GM18858 (cell line): Measurements from ENCODE around the gene UPK2.
"Not testable (repeated sequence)": the region's sequence is repeated elsewhere in the genome, so short reads cannot be mapped to it uniquely, and the experiment has no call there.

ENCODE experiments used
- ATAC-seq: cut with Tn5 transposase; IDR thresholded peaks from one replicate; pipeline ENCODE4 v1.9.1; 2021; ENCODE audit not compliant: unreplicated experiment

The UPK2 gene

DNA sequence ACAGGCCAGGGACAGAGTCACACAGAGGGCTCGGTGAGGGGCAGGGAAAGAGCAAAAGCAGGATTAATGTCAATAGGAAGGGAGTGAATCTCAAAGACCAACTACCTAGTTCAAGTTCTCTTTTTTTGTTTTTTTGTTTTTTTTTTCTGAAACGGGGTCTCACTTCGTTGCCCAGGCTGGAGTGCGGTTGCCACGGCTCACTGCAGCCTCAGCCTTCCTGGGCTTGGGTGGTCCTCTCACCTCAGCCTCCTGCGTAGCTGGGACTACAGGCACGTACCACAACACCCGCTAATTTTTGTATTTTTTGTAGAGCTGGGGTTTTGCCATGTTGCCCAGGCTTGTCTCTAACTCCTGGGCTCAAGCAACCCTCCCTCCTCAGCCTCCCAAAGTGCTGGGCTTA is 20.7 kb upstream of the UPK2 start:
- ATAC-seq: no peak

DNA sequence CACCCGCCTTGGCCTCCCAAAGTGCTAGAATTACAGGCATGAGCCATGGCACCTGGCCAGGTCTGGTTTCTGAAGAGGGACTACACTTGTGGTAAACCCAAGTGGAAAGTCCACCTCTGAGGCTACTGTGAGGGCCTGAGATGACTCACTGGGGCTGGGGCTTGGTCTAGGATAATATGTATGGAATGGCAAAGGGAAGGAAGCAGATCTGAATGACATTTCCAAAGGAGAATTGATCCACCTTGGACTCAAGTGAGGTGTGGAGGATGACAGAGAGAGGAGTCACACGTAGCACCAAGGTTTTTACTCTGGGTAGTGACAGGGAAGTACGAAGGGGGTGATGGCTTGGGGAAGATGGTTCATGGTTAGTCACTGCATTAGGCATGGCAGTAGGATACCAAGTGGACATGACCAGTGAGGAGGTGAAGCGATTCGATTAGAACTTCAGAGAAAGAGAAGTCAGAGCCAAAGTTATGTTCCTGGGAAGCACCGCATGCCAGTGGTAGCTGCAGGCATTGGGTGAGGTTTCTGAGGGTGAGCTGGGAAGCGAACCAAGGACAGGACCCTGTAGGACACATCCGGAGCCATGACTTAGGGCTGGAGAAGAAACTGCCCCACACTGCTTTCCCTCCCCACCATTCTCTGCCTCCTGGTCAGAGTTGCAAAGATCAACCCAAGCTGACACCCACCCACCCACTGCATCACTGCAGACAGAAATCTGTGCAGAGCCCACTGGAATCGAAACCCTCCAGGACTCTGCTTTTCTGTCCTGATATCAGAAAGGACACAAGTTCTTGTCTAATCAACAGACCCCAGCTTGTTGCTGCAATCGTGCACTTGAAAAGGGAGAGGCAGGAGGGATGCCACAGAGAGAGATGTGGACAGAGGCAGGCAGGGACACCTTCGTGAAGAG is 17.4 kb upstream of the UPK2 start:
- no peak for ATAC-seq

DNA sequence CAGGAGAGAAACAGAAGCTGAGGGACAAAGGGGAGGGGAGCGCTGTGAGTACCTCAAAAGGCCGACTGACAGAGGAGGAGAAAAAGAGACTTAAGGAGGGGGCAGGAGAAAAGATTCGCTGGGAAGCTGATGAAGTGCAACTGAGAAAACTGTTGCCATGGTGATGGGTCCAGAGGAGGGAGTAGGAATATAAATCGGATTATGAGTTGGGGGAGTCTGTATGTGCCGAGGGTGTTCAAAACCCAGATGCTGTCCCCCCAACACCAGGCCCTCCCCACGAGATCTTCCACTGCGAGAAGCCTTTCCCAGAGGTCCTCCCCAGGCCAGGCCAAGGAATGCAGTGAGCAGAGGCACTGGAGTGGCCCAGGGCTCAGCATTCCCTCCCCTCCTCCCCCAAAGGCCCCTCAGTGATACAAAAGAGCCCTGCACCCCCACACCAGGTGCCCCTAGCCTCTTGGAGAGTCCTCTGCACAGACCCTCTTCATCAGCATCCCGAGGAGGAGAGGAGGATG is 16.6 kb upstream of the UPK2 start:
- no peak for ATAC-seq

DNA sequence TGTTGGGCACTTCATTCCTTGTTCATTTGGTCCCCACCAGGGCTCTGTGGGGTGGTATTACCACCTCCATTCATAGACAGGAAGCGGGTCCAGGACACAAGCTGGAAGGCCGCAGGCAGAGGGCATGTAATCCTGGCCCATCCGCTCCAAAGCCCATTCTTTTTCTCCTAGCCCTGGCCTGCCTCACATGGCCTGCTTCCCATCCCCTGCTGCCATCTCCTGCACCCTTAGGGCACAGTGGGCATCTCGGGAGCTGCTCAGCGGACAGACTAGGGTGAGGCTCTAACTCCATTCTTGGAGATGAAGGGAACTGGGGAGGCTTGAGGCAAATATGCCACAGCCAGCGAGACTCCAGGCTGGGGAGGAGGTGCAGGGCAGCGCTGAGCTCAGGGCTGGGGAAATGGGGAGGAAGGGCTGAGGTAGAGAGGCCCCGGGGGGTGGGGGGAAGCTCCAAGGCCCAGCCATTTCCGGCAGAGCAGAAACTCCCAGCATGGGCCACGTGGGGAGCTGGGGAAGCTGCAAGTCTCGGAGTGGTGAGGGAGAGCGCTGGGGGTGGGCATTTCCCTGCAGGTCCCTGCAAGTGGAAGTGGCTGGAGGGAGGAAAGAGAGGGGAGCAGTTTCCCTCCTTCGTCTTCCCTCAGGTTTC is 16.0 kb upstream of the UPK2 start:
- ATAC-seq: no peak

DNA sequence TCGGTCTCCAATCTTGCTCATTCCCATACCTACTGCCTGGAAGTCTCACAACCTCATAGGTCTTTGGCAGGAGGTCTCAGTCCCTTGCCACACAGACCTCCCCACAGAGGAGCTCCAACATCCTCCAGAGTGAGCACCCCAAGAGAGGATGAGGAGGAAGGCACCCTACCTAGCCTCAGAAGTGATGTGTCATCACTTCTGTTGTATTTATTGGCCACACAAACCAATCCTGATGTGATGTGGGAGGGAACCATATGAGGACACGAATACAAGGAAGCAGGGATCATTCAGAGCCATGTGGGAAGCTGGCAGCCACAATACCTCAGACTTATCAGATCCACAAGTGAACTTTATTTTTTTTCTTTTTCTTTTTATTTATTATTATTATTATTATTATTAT is 9.0 kb upstream of the UPK2 start:
- no peak for ATAC-seq

DNA sequence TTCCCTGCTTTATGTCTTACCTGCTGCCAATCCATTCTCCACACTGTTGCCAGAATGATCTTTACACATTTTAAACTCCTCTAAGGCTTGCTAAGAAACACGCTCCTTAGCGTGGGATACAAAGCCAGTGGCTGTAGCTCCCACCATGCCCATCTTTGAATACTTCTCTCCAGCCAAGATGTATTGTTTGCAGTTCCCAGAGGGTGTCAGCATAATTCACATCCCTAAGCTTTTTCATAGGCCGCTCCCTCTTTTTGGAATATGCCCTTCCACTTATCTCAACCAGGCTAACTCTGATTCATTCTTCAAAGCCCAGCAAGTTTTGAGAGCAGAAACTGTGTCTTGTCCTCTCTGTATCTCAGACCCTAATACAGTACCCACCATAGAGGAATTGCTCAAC is 8.1 kb upstream of the UPK2 start:
- ATAC-seq: no peak

DNA sequence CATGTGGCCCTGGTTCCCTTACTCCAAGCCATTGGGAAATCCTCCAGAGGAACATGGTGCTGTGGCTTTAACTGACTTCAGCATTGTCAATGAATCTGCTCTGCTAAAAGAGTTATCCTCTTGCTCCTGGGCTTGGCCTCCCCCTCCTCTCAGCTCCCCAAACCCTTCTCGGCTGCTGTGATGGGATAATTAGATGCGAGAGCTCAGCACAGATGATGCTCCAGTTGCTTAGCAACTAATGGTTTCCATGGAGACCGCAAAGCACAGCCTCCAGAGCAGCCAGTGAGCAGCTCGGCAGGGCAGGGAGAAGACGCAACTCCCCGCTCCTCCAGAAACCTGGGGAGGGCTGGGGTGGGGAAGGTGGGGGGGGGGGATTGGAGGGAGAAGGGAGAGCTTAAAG is 2.8 kb upstream of the UPK2 start:
- ATAC-seq: no peak

DNA sequence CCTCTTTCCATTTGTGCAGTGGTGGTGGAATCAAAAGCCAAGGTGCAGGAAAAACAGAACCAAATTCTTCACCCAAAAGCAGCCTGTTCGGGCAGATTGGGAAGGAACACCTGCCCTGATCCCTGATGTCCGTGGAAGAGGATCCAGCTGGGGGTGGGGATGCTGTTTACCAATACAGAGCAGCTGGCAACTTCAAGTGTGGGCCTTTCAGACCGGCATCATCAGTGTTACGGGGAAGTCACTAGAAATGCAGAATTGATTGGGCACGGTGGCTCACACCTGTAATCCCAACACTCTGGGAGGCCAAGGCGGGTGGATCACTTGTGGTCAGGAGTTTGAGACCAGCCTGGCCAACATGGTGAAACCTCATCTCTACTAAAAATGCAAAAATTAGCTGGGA is 2.1 kb upstream of the UPK2 start:
- ATAC-seq: not testable (repeated sequence)

DNA sequence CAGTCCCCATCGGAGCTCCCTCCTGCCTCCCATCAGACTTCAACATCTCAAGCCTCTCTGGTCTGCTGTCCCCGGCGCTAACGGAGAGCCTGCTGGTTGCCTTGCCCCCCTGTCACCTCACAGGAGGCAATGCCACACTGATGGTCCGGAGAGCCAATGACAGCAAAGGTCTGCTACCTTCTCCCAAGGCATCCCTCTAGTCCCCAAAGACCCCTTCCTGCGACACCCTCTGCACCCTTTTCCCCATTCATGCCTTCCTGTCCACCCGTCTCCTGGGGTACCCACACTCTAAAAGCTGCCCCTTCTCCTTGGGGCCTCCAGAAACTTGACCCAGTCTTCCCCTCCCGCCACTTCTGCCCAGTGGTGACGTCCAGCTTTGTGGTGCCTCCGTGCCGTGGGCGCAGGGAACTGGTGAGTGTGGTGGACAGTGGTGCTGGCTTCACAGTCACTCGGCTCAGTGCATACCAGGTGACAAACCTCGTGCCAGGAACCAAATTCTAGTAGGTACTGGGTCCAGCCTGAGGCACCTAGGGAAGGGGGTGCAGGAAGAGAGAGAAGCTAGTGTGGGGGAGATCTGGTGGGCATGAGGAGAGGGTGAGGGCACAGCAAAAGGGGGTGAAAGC is 860 bp downstream of the UPK2 start:
- ATAC-seq: no peak

DNA sequence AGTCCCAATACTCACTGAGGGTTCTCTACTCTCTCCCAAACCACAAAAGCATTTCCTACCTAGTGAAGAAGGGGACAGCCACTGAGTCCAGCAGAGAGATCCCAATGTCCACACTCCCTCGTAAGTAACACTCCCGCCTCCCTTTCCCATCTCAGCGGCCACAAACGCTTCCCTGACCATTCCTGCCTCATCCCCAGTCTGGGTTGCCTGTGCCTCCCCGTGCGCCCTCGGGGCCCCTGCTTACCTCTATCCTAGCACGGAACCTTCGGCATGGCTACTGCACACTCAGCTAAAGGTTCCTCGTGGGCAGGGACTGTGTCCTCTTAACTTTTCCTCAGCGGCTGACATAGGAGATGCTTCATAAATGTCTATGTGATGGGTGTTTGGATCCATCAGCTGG is 1.5 kb downstream of the UPK2 start:
- no peak for ATAC-seq

DNA sequence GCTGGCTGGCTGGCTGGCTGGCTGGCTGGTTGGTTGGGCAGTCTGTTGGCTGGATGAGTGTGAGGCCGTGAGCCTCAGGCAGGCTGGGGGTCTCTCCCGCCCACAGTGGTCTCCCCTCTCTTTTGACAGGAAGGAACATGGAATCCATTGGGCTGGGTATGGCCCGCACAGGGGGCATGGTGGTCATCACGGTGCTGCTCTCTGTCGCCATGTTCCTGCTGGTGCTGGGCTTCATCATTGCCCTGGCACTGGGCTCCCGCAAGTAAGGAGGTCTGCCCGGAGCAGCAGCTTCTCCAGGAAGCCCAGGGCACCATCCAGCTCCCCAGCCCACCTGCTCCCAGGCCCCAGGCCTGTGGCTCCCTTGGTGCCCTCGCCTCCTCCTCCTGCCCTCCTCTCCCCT is 1.9 kb downstream of the UPK2 start:
- ATAC-seq: no peak

DNA sequence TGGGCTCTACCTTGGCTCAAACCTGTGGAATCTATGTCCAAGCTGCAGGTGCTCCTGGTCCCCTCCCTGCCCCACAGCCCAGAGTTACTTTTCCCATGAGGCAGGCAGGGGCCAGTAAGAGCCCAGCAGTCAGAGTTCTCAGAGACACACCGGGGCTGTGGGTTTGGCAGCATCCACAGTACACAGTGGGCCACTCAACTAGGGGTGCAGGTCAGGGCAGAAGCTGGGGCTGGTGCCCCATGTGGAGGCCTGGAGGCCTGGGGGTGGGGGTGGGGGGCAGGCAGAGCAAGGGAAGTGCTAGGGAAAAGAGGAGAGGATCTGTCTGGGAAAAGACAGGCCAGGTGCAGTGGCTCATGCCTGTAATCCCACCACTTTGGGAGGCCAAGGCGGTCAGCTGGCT is 2.5 kb downstream of the UPK2 start:
- no peak for ATAC-seq

DNA sequence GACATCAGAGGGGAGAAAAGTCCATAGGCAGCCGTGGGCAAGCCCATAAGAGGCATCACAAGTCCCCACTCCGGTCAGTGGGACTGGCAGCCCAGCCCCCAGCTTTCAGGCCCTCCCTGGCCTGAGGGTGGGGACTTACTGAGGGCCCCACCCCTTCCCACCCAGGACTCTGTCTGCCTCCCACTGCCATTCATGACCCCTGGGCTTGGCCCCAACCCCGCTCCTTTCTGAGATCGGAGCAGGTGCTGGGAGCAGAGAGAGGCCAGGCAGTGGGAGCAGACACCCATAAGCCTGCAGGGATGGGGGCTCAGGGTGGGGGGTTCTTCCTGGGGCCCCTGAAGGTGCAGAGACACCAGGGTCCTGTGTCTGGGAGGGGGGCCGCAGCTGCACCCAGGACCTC is 5.1 kb downstream of the UPK2 start:
- ATAC-seq: no peak

DNA sequence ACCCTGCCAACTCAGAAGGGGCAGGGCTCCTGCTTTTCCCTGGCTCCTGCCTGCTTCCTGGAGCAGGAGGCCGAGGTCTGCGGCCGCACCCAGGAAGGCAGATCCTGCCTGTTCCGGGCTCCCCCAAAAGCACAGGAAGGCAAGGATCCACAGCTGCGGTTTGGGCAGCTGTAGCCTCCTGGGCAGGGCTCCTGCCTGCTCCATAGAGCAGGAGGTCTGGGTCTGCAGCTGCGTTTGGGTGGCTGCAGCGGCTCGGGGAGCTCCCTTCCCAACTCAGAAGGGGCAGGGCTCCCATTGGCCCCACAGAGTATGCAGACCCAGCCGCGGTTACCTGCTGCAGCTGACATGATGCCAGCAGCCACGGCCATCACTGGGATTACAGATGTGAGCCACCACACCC is 5.5 kb downstream of the UPK2 start:
- no peak for ATAC-seq

DNA sequence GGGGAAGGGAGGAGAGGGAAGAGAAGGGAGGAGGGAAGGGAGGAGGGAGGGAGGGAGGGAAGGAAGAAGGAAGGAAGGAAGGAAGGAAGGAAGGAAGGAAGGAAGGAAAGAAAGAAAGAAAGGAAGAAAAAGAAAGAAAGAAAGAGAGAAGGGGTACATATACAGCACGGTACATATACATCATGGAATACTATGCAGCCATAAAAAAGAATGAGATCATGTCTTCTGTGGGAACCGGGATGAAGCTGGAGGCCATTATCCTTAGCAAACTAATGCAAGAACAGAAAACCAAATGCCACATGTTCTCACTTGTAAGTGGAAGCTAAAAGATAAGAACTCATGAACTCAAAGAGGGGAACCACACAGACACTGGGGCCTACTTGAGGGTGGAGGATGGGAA is 13.4 kb downstream of the UPK2 start:
- ATAC-seq: not testable (repeated sequence)

DNA sequence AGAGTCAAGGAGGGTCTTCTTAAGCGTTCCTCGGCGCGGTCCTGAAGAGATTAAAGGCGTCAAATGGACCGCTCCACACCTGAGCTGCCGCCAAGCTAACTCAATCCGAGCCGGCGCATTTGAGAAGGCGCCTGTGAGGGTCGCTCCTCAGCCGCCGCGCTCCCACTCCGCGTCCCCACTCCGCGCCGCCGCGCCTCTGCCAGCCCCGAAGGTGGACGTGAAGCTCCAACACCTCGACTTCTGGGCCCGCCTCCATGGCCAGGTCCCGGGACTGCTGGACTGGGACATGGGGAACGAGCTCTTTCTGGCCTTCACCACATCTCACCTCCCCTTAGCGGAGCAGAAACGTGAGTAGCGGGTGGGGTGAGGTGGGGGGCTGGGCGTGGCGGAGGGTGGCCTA is 15.5 kb downstream of the UPK2 start, which contains the start of gene FOXR1:
FOXR1 (plus strand) TSS at position 116 of the 400 bp plus-strand sequence; CDS start at position 287, 171 bp downstream.
- no peak for ATAC-seq

DNA sequence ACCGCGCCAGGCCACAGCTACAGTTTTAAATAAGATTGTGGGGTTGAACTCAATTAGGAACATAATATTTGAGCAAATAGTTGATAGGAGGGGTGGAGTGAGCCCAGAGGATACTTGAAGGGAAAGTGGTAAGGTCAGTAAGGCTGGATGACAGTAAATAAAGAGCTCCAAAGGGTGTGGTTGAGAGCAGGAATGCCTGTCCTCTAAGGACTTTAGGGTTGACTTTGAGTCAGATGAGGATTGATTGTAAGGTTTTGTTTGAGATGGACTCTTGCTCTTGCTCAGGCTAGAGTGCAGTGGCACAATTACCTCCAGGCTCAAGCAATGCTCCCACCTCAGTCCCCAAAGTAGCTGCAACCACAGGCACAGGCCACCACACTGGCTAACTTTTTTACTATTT is 17.9 kb downstream of the UPK2 start:
- no peak for ATAC-seq

DNA sequence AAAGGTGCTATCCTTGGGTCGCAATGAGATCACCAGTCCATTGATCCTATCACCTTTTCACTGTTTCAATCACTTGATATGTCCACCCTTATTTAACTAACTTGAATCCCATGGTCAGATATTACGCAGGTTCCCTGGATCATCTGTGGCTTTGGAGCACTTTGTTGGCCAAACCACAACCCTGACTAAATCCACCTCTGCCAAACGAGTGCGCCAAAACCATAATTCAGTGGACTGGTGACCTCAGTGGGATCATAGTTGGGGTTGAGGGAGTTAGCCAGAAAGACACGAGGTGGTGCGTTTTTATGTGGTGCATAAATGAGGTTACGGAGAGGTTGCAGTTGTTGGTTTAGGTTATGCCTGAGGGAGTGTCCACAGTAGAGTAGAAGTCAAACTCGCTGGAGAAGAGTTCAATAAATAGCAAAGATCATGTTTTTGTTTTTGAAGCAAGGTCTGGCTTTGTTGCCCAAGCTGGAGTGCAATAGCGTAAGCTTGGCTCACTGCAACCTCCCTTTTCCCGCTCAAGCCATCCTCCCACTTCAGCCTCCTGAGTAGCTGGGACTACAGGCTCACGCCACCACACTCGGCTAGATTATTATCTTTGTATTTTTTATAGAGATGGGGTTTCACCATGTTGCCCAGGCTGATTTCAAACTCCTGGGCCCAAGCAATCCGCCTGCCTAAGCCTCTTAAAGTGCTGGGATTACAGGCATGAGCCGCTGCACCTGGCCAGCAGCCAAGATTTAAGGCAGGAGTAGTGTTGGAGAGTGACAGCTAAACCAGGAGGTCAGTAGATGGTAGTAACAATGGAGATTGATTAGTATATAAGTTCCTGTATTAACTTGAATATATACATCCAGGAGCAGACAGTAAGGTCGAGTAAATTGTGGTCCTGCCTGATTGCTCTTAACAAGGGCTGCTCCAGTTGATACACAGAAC is 19.9 kb downstream of the UPK2 start:
- no peak for ATAC-seq

DNA sequence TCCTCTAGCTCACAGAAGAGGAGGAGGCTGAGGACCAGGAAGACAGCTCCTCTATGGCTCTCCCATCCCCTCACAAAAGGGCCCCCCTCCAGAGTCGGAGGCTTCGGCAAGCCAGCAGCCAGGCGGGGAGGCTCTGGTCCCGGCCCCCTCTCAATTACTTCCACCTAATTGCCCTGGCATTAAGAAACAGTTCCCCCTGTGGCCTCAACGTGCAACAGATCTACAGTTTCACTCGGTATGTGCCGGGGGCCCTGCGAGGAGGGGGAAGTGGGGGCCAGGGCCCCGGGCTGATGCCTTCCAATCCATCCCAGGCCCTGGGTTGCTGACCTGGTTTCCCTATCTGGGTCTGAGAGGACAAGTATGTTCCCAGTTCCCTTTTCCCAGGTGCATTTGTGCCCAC is 23.3 kb downstream of the UPK2 start:
- ATAC-seq: no peak

DNA sequence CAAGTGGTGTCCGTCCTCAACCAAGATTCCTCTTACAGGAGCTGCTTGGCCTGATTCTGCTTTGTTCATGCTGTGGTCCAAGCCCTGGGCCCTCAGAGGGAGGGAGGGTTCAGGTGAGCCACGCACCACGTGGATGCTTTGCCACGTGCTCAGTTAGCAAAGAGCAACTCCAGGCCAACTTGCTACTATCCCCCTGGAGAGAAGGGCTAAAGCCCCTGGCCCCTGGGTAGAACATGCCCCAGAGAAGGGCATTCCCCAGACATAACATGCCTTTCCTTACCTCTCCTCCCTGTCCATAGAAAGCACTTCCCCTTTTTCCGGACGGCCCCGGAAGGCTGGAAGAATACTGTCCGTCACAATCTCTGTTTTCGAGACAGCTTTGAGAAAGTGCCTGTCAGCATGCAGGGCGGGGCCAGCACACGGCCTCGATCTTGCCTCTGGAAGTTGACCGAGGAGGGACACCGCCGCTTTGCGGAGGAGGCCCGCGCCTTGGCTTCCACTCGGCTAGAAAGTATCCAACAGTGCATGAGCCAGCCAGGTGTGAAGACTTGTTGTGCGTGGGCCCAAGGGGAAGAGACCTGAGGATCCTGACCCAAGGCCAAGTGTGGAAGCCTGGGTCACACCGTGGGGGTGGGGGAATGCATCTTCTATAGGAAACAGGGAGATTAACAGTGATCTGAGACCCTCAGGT is 24.2 kb downstream of the UPK2 start:
- no peak for ATAC-seq
